ENCODE data around the gene LAMTOR5.
"Not testable (repeated sequence)": the region's sequence is repeated elsewhere in the genome, so short reads cannot be mapped to it uniquely, and the experiment has no call there.

LAMTOR5 gene

GRCh38 chr1:110425612-110426152 lies 18.2 kb upstream of the LAMTOR5 start:
- no peak for DNase-seq

- DNase-seq: no peak
Observed at GRCh38 chr1:110424699-110425611, 17.5 kb upstream of the LAMTOR5 start.

GRCh38 chr1:110420874-110421793 lies 13.6 kb upstream of the LAMTOR5 start:
- no peak for DNase-seq

DNA sequence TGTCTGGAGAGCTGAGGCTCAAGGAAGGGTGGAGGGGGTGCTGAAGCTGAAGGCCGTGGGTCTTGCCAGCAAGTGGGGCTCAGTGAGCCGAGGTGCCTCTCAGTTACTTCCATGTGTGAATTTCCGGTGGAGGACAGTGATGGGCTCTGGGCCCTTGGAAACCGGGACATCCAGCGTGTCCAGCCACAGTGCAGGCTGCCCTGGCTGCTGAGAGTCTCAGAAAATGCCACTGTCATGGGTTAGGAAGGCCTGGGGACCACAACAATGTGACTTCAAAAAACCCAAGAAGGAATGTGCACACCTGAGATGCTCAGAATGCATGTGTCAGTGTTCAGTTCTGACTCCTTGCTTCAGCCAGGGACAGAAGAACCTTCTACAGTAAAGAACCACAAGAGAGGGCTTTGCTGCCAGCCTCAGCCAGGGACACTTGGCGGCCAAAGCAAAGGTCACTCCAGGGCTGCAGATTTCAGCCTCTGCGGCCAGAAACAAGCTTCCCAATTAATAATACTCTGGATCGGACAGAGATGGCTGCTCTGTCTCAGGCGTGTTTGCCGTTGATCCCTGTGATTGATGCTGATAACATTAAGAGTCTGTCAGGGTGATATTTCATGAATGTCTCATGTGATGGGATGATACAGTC lies 12.6 kb upstream of the LAMTOR5 start:
- no peak for DNase-seq

DNA sequence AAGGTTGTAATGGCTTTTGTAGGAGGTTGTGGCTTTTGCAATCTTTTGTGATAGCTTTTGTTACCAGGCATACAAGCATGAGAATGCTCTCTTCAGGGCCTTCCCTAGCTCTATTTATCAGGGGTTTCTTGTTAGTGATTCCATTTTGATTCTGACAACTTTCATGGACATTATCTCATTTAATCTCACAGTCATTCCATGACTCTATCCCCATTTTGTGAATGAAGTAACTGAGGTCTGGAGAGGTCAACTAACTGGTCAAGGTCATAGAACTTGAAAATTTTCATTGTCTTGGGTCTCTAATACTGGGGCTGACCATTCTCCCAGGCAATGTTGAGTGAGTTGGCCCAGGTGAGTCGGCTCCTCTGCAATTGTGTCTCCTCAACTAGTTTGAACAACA lies 11.2 kb upstream of the LAMTOR5 start:
- DNase-seq: no peak

GRCh38 chr1:110413045-110413444 lies 5.6 kb upstream of the LAMTOR5 start:
- DNase-seq: not testable (repeated sequence)

- peak; percentile 55 for DNase-seq
Observed at GRCh38 chr1:110412576-110412975, 5.1 kb upstream of the LAMTOR5 start.

GRCh38 chr1:110411173-110411735 lies 3.8 kb upstream of the LAMTOR5 start:
- DNase-seq: no peak

DNA sequence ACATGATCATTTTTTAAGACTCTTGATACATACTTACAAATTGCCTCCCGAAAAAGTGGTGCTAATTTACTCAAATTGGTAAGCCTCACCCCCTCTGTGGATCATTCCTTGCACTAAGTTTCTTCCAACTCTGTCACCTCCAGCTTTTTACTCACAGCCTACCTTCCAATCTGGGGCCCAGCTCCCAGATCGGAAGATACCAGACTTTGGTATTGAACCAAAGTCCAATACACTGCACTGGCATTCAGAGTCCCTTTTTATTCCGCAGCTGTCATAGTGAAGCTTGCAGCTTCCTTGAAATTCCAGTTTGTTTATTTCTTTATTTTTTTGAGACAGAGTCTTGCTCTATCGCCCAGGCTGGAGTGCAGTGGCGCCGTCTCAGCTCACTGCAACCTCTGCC lies 1.8 kb upstream of the LAMTOR5 start:
- DNase-seq: no peak

DNA sequence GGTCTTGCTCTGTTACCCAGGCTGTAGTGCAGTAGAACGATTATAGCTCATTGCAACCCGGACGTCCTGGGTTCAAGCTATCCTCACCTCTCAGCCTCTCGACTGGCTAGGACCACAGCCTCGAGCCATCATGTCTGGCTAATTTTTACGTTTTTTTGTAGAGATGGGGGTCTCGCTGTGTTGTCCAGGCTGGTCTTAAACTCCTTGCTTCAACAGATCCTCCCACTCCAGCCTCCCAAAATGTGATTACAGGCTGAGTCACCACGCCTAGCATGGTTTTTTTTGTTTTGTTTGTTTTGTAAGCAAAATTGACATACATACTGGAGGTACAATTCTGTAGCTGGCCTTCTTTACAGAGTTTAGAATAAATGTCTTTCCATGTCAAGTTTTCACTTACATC lies 994 bp upstream of the LAMTOR5 start:
- no peak for DNase-seq

DNA sequence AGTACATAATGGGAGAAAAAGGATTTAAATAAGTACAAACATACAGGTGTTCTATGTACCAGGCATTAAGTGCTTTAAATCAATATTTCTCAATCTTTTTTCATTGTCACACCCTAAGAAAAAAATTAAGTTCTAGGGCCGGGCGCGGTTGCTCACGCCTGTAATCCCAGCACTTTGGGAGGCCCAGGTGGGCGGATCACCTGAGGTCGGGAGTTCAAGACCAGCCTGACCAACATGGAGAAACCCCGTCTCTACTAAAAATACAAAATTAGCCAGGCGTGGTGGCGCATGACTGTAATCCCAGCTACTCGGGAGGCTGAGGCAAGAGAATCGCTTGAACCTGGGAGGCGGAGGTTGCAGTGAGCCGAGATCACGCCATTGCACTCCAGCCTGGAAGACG lies 1.1 kb downstream of the LAMTOR5 start:
- not testable (repeated sequence) for DNase-seq

- no peak for DNase-seq
Observed at GRCh38 chr1:110404401-110404800, 3.1 kb downstream of the LAMTOR5 start.

DNA sequence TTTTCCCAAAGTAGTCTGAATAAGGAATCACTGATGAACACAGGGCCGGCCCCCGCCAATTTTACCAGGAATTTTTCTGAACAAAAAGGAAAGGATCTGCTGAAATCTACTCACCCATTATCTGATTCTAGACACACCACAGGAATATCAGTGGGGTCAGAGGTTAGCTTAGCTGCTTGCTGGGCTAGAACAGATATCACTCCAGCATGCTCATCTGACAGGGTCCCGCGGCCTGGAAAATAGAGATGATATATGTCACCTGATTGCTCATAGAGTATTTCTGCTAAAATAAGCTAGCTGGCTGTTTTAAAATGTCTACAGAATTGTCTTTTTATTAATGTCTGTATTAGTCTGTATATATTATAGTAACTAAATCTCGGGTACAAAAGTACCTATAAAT lies 3.7 kb downstream of the LAMTOR5 start:
- DNase-seq: no peak

- not testable (repeated sequence) for DNase-seq
Observed at GRCh38 chr1:110396259-110396958, 11.1 kb downstream of the LAMTOR5 start.

DNA sequence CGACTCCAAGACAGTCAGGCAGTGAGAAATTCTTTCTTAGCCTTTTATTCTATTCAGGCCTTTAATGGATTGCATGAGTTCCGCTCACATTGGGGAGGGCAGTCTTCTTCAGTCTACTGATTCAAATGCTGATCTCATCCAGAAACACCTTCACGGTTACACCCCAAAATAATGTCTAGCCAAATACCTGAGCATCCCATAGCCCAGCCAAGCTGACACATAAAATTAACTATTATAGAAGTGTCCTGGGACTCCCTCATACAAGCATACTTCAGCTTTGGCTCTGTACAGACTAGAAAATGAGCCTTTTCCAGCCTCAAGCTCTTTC lies 13.0 kb downstream of the LAMTOR5 start:
- no peak for DNase-seq

DNA sequence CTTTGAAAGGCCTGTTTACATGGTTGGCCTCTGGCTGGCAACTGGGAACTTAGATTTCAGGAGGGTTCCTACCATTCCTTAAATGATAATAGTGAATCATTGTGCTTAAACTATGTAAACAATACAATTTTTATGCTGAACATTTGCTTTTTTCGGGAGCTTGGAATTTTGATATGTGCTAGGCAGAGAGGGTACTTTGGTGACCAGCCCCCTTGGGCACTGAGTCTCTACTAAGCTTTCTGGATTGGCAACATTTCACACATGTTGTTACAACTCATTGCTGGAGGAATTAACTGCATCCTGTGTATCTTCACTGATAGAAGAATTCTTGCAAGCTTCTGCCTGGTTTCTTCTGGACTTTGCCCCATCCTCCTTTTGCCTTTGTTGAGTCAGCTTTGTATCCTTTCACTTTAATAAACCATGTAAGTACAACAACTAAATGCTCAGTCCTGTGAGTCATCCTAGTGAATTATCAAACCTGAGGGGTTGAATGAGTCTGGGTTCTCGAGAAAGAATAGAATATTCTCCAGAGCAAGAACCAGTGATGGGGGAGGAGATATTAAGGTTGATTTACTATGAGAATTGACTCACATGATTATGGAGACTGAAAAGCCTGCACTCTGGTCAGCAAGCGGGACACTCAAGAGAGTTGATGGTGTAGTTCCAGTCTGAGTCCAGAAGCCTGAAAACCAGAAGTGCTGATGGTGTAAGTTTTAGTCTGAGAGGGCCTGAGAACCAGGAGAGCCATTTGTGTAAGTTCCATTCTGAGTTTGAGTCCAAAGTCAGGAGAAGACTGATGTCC lies 13.6 kb downstream of the LAMTOR5 start:
- peak; percentile 76 for DNase-seq

DNA sequence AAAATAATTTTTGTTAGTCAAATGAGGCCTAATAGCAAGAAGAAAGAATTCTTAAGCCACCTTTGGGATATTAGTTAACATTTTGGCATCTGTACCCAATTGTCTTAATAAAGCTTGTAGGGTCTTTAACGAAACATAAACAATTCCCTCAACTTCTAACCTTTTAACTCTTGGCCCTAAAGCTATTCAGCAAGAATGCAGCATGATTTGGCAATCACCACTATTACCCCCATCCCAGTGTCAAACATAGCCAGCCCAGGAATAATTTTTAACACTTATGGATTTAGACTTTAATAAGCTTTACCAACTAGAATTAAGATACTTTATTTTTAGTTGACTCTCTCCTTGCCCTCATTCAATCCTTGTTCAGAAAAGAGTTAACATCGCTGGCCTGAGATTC lies 14.2 kb downstream of the LAMTOR5 start:
- no peak for DNase-seq

GRCh38 chr1:110390692-110391245 lies 16.7 kb downstream of the LAMTOR5 start, which contains the start of gene SLC16A4:
Gene SLC16A4 (minus strand): TSS chr1:110391026. CDS start chr1:110389323, 1,703 bp downstream.
- DNase-seq: no peak

DNA sequence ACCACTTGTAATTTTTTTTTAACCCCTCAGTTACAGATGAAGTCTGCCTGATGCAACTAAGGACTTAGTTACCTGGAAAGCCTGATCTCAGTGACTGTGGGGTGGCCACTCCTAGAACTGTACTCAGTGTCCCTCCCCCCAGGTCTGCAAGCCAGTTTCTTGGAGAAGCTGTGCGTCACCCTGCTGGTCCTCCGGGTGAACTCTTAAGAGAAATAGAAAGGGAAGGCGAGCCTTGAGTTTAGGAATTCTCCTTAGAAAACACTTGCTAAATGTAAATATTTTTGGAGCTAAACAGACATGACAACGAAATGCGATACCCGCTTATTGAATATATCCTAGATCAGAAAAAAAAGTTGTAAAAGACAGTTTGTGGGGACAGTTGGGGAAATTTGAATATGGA lies 17.4 kb downstream of the LAMTOR5 start:
- DNase-seq: no peak

GRCh38 chr1:110387048-110387754 lies 20.3 kb downstream of the LAMTOR5 start:
- DNase-seq: no peak

Data from NCI-H226 (cell line).